Measurements from ENCODE around the gene AGAP3.

- TF ChIP-seq POLR2A (IDR thresholded peaks at IDR 0.05; ENCODE audit: low read length) (no peak), GATA1 (IDR thresholded peaks at IDR 0.05; ENCODE audit: low read depth, low read length) (no peak)
These were observed 6.2 kb upstream of the AGAP3 start for GRCh38 chr7:151080067-151080521.

Data from erythroblast (primary cell).